NOMO-1 (cell line): ENCODE data around the gene PLIN1.

ENCODE experiments used
- DNase-seq, 2 experiments: peaks; one replicate each; lab custom pipeline; 2025; ENCODE audit not compliant: unreplicated experiment in 2 of 2; lab: John Stamatoyannopoulos, UW

Gene PLIN1

DNA sequence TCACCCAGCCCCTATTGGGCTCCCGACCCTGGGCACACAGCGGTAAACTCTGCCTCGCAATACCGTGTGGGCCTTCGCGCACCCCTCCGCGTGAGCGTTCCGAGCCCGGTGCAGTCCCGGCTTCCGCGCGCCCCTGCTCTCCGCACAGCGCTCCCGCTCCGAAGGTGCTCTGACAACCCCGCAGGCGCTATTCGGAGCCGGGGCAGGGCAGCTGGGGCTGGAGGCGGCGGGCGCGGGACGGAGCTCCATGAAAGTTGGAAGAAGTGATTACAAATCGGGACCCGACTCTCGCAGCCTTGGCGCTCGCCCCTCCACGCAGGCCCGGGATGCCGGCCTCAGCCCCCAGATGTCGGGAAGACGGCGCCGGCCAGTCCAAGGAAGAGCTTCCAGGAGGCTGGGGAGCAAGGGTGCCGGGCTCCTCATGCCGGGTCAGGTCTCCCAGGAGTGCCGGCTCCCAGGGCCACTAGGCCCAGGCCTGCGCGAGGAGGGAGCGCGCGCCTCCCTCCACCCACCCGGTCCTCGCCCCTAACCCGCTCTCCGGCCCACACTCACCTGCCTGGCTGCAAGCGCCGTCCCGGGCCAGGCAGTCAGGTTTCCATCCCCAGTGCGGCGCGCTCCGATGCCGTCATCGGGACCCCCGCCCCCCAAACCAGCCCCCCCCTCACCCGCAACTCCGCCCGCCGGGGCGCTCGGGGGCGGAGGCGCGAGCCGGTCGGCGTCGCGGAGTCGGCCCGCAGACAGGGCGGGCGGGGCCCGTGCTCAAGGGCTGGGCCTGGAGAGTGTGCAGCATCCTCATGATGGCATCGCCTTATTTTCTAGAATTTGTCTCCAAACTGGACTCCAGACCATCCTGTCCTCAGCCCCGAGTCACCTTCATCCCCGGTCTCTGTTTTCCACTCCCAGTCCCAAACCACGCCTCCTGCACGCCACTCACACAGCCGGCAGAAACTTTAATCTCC is 24.0 kb downstream of the PLIN1 start, which contains the start of gene KIF7:
TSS of gene KIF7 (minus strand) at position 621 of the 959 bp plus-strand sequence. CDS start 2,537 bp downstream, outside the sequence.
- DNase-seq, result peak in 1 of 2 experiments; percentile 16

GRCh38 chr15:89654301-89654761 is 24.8 kb downstream of the PLIN1 start:
- no peak for DNase-seq

- no peak for DNase-seq
Measured at GRCh38 chr15:89653578-89653977, 25.6 kb downstream of the PLIN1 start.

- DNase-seq, result no peak
Measured at GRCh38 chr15:89652666-89653065, 26.5 kb downstream of the PLIN1 start.

GRCh38 chr15:89652131-89652530 is 27.0 kb downstream of the PLIN1 start:
- no peak for DNase-seq

DNA sequence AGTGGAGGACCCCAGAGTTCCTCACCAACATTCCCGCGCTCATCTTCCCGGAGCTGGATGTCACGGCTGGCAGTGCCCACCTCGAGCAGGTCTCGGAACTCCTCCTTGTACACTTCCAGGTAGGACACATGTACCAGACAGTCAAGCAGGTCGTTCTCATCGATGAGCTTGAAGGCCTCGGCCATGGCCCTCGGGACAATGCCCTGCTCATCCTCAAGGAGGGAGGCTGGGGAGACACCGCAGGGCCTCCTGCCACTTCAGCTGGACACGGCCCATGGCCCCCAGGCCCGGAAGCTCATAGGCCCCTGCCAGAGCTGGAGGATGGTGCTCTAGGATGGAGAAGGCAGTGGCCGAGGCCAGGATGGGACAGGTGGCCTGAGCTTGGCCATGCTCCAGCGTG is 29.5 kb downstream of the PLIN1 start:
- no peak for DNase-seq

- no peak for DNase-seq
Measured at GRCh38 chr15:89649013-89649625, 30.0 kb downstream of the PLIN1 start.

- DNase-seq, result no peak
Measured at GRCh38 chr15:89648106-89649012, 30.8 kb downstream of the PLIN1 start.

DNA sequence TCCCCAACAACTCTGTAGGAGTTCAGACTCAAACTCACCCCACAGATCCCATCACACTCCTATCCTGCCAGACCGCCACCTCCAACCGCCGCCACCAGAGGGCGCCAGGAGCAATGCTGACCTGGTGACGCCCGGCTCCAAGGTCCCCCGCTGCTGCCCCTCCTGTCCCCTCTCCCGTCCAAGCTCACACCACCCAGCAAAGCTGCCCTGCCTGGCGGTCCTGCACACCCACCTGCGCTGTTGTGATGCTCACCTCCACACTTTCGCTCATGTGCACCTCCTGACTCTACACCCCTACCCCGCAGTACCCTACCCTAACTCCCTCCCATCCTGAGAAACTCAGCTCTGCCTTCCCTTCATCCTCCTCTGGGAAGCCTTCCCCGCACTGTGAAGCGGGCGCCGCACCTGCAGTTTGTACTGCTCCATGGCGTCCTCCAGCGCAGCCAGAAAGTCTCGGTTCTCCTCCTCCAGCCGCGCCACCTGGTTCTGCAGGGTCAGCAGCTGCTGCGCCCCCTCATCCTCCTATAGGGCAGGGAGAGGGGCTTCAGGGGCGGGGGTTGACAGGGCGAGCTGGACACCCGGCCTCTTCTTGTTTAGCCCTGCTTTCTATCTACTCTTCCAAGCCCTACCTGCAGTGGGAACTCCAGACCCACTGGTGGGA is 31.8 kb downstream of the PLIN1 start:
- peak; percentile 26 to 31 for DNase-seq

DNA sequence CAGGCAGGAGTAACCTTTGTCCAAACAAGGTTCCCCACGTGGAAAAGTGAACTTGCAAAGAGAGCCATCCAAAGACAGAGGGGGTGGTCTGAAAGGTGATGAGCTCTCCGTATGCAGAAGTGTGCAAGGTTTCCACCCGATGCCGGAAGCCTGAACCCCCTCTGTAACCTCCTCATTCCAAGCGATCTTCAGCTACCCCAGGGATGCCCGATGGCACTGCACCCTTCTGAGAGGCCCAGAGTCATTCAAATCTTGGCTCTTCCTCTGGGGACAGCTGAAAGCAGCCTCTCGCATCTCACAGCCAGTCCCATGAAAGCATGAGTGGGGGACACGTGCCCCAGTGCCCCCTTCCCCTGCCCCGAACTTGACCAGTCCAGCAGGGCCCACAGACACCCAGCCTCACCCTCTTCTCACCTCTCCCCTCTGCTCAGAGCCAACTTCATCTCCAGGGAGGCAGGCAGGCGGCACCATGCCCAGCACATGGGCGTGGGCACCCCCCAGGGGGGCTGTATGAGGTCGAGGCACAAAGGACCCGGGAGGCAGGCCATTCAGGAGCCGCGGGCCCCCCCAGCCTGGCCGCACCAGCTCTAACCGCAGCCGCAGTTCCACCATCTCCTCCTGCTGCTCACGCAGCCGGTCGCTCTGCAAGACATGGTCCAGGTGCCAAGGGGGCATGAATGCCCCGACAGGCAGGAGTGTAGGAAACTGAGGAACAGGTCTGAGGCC is 32.6 kb downstream of the PLIN1 start:
- DNase-seq, result no peak

GRCh38 chr15:89645680-89646079 is 33.5 kb downstream of the PLIN1 start:
- DNase-seq, result no peak

GRCh38 chr15:89642106-89642505 is 37.1 kb downstream of the PLIN1 start:
- no peak for DNase-seq

DNA sequence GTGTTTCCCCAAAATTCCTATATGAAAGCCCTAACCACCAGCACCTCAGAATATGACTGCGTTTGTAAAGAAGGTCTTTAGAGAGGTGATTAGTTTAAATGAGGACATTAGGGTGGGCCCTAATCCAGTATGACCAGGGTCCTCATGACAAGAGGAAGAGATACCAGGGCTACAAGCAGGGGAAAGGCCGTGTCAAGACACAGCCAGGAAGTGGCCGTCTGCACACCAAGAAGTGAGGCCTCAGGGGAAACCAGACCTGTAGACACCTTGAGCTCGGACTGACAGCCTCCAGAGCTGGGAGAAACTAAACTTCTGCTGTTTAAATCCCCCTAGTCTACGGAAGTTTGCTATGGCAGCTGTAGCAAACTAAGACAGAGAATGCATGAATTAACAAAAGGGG is 38.1 kb downstream of the PLIN1 start:
- no peak for DNase-seq

DNA sequence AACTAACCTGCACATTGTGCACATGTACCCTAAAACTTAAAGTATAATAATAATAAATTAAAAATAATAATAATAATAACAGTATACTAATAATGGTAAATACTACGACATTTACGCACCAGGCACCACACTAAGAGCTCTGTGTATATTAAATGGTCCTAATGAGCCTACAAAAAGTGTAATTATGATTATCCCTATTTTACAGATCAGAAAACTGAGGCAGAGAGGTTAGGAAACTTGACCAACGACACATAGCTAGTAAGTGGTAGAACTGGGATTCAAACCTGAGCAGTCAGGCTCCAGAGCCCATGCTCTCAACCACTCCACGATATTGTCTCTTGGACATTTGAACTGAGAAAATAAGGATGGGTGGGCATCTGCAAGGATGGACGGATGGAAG is 38.9 kb downstream of the PLIN1 start:
- DNase-seq, result no peak

DNA sequence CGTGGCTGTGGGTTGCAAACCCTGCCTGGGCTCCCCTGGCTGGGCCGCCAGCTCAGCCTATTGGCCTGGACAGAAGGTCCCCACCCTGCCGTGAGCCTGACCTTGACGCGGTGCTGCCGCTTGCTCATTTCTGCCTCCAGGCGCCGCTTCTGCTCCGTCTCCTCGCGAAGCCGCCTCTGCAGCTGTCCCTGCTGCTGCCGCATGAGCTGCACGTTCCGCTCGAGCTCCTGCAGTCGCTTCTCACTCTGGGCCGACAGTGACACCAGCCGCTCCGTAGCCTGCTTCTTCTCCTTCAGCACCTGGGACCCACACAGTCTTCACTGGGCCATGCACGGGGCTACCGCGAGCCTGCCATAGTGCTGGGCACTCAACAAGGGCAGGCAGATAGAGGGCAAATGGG is 45.6 kb downstream of the PLIN1 start:
- no peak for DNase-seq

DNA sequence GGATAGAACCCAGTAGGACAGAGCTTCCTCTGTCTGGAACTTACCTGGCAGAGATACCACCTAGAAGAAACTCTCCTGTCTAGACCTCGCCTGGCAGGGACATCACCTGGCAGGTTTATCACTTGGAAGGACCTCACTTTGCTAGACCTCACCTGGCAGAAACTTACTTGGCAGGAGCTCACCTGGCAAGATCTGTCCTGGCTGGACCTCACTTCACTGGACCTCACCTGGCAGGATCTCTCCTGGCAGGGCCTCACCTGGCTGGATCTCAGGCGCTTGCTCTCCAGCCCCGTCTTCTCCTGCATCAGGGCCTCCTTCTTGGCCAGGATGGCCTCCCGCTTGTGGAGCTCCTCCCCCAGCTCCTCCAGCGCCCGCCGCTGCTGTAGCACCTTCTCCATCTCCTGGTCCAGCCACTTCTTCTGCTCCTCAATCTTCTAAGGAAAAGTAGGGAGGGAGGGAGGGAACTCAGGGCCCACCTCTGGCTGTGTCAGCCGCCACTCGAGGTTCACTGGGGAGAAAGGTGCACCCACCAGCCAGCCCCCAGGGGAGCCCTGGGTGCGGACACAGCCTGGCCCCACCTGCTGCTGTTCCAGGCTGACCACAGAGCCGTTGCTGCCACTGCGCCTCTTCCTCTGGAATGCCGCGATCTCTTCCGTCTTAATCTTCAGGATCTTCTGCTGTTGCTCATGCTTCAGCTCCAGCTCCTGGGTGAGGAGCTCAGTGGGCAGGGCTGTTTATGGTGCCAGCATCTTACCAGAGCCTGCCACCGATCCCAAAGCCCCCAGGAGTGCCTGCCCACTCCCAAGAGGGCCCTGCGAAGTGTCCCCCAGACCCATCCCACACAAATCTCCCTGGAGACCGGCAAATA is 46.4 kb downstream of the PLIN1 start:
- DNase-seq, result no peak

- no peak for DNase-seq
Measured at GRCh38 chr15:89631902-89632264, 47.3 kb downstream of the PLIN1 start.

DNA sequence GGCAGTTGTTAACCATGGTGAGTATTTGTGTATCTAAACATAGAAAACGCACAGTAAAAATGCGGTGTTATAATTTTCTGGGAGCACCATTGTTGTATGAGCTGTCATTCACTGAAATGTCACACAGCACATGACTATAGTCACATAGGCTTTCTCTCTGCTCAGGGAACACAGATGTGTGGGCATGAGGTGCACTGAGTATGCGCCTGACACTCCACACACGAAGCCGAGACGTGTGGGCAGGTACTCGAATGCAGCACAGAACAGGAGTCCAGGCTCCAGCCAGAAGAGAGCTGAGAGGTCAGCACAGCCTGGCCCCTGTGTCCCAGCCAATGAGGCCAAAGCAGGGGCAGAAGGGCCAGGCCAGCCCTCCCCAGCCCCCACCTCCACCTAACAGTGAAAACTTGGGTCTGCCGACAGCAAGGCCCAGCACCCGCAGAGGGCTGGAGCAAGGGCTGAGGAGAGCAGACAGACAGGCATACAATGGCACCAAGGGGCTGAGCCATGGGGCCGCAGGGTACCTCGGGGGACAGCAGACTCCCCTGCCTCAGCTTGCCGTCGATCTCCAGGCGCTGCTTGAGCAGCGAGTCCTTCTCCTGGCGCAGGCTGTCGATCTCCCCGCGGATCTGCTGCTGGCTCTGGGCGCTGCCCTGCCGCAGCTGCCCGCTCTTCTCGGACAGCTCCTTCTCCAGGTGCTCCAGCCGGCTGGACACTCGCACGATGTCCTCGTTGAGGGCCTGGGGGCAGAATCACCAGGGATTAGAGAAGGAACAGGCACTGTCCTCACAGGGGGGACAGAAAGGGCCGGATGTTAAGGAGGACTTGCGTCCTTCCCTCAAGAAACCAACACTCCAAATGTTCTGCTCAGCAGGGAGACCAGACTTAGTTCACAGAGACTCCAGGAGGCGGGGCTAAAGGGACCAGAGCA is 47.9 kb downstream of the PLIN1 start:
- DNase-seq, result no peak
